Activated T-helper 1 cell treated with anti-CD3 and anti-CD28 coated beads, Interleukin-12 subunit alpha, Interleukin-12 subunit beta, Interleukin-2, Interleukin-4 antibody, amounts not matched to agents 30 ng/mL and 10 ng/mL and 1 ng/mL, durations not matched to agents 14 hours and 24 hours and 36 hours (primary cell): ENCODE measurements around the gene NFIL3. TPM values are rescaled to one million over a fixed set of nuclear protein-coding genes. Genes with fewer than 3 reads are reported as not detected.

Source experiments
- DNase-seq: peaks from one replicate; pipeline ENCODE4 v3.0.0; 2021; ENCODE audit warnings: low spot score
- H3K27ac Mint-ChIP-seq: one replicate; pipeline ENCODE4 v1.8.0; 2021; ENCODE audit warnings: mild to moderate bottlenecking, mixed read lengths
- H3K27me3 Mint-ChIP-seq: one replicate; pipeline ENCODE4 v1.8.0; 2022; ENCODE audit warnings: mild to moderate bottlenecking, moderate library complexity, mixed read lengths; ENCODE audit not compliant: insufficient read depth
- H3K36me3 Mint-ChIP-seq: one replicate; pipeline ENCODE4 v1.8.0; 2021; ENCODE audit warnings: low read depth, mixed read lengths
- H3K4me1 Mint-ChIP-seq: one replicate; pipeline ENCODE4 v1.8.0; 2021; ENCODE audit warnings: low read depth, mixed read lengths
- H3K4me3 Mint-ChIP-seq: one replicate; pipeline ENCODE4 v1.8.0; 2021; ENCODE audit warnings: mild to moderate bottlenecking, moderate library complexity, mixed read lengths
- H3K9me3 Mint-ChIP-seq: one replicate; pipeline ENCODE4 v1.8.0; 2021; ENCODE audit warnings: mixed read lengths
- intact Hi-C: fragments of 100-400 bp; cut with micrococcal nuclease; formaldehyde crosslinking; loops from one replicate; pipeline ENCODE4 v1.15.1; 2024
- total RNA-seq: library from RNA; stranded (reverse); gene quantifications from 2 replicates; pipeline ENCODE4 v1.2.3, GENCODE V29; 2022

NFIL3 gene
- total RNA-seq, 1 donor from 2014 or later, result 124 TPM

DNA sequence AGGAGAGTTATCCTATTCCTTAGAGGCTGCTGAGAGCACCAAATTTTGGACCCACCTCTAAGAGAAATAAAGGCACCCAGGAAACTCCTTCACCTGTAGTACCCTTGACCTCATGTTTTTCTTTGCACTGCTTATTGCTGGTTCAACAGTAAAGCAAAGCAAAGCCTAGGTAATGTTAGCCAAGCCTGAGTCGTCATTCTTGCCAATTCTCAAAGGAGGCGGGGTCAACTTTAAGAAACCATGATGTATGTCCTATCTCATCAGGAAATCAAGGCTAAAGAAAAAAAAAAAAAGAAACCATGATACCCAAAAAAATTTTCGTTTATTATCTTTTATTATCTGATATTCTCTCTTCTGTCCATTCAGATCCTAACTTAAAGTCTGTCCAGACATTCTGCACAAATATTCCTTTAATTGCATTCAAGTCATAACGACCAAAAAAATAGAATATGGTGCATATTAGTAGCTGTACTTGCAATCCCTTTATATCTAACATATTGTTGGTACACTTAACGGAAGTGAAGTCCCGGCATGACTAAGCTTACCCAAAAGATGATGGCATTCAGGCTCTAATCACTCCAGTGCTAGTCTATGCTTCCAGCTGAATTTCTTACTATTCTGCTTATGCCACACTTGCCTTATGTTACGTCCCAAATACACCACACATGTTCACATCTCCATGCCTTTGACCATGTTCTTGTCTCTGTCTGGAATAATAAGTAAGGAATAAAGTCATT lies 63.7 kb downstream of the NFIL3 start:
- Mint-ChIP-seq H3K4me3 (peak overlapping the region; percentile 97), H3K27me3 (no peaks in the 10 kb centered on the region), H3K4me1 (peaks cover 61% of the 10 kb centered on the region), H3K27ac (peak overlapping the region; percentile 94), H3K9me3 (peaks cover 3% of the 10 kb centered on the region), H3K36me3 (peaks cover 44% of the 10 kb centered on the region)
- DNase-seq, result no peak
- intact Hi-C loops, result loop anchor here (1.0 to 10.0 kb wide), 13 partner anchors 11 to 755 kb away; partner anchors contain the start of genes NFIL3 and SPTLC1

DNA sequence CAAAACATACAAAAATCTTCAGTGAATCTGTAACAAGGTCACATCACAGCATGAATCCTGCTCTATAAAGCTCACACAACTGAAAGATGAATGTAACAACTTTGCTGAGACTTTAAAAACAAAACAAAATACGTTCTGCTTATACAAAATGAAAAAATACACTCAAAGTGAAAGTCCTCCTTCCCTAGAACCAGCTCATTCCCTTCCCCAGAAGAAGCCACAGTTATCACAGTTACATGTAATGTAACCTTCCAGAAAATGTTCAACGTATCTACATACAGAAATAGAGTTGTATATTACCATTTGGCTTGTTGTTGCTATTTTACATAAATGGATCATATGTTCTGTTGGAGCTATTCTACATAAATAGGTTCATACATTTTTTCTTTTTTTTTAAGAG lies 64.5 kb downstream of the NFIL3 start:
- H3K36me3 Mint-ChIP-seq, result peaks cover 51% of the 10 kb centered on the region
- H3K4me3 Mint-ChIP-seq, result peak overlapping the region; percentile 97
- intact Hi-C loops, result loop anchor here (1.0 to 10.0 kb wide), 11 partner anchors 10 to 444 kb away; partner anchors contain the start of gene NFIL3
- peaks cover 67% of the 10 kb centered on the region for H3K4me1 Mint-ChIP-seq
- peaks cover 3% of the 10 kb centered on the region for H3K9me3 Mint-ChIP-seq
- H3K27ac Mint-ChIP-seq, result peak overlapping the region; percentile 94
- DNase-seq, result no peak
- no peaks in the 10 kb centered on the region for H3K27me3 Mint-ChIP-seq

Other genes with a start within 250 kb of the NFIL3 start
- 50.4 and 53.3 TPM in 2 replicates for gene AUH, start 61.9 kb downstream of the NFIL3 start, total RNA-seq